Neutrophil (primary cell): Measurements from ENCODE around the gene LEKR1.

ENCODE experiments used
- H3K27ac ChIP-seq: fragments of 200-600 bp; sonication (generic); 2 replicates; pipeline ENCODE4 v1.5.1; 2016; ENCODE audit warnings: mild to moderate bottlenecking, moderate library complexity
- H3K27me3 ChIP-seq: fragments of 200-600 bp; sonication (generic); 2 replicates; pipeline ENCODE4 v1.6.0; 2016; ENCODE audit warnings: mild to moderate bottlenecking
- H3K36me3 ChIP-seq: fragments of 200-600 bp; sonication (generic); 2 replicates; pipeline ENCODE4 v1.5.1; 2017
- H3K4me1 ChIP-seq, 2 experiments: fragments of 200-600 bp in 1 of 2; sonication (generic) in 1 of 2; 1 replicate in 1 of 2; 2 replicates in 1 of 2; pipeline versions ENCODE4 v1.5.1 to v1.6.1; 2013 to 2016; ENCODE audit warnings: low read depth in 1 of 2, low read length in 1 of 2, mild to moderate bottlenecking in 1 of 2, moderate library complexity in 1 of 2; ENCODE audit not compliant: control insufficient read depth in 1 of 2, insufficient read depth in 1 of 2
- H3K4me3 ChIP-seq, 2 experiments: fragments of 200-600 bp in 1 of 2; sonication (generic) in 1 of 2; 1 replicate in 1 of 2; 2 replicates in 1 of 2; pipeline ENCODE4 v1.5.1; 2013 to 2016; ENCODE audit warnings: low read depth in 1 of 2, low read length in 1 of 2, mild to moderate bottlenecking in 1 of 2, moderate library complexity in 1 of 2
- H3K9me3 ChIP-seq: fragments of 200-600 bp; sonication (generic); 2 replicates; pipeline ENCODE4 v1.5.1; 2016
- CTCF ChIP-seq: fragments of 200-600 bp; sonication (generic); IDR thresholded peaks from 2 replicates; pipeline ENCODE4 v1.5.1; 2016; ENCODE audit warnings: antibody characterized with exemption

Gene LEKR1

GRCh38 chr3:157001221-157001957, 175.2 kb downstream of the LEKR1 start:
- no peak overlapping the region for H3K4me3 ChIP-seq
- no peaks in the 10 kb centered on the region for H3K36me3 ChIP-seq
- no peaks in the 10 kb centered on the region for H3K9me3 ChIP-seq
- TF ChIP-seq CTCF: no peak
- no peaks in the 10 kb centered on the region for H3K4me1 ChIP-seq
- no peaks in the 10 kb centered on the region for H3K27me3 ChIP-seq
- H3K27ac ChIP-seq: no peak overlapping the region

GRCh38 chr3:157021679-157022078, 195.5 kb downstream of the LEKR1 start:
- Histone ChIP-seq H3K4me1 (no peaks in the 10 kb centered on the region), H3K27me3 (no peaks in the 10 kb centered on the region), H3K4me3 (no peak overlapping the region), H3K27ac (no peak overlapping the region), H3K9me3 (no peaks in the 10 kb centered on the region), H3K36me3 (no peaks in the 10 kb centered on the region)
- TF ChIP-seq CTCF: no peak

GRCh38 chr3:157023226-157023625, 197.1 kb downstream of the LEKR1 start:
- Histone ChIP-seq H3K4me1 (no peaks in the 10 kb centered on the region), H3K36me3 (no peaks in the 10 kb centered on the region), H3K4me3 (no peak overlapping the region), H3K27ac (no peak overlapping the region), H3K27me3 (peaks cover 10% of the 10 kb centered on the region), H3K9me3 (no peaks in the 10 kb centered on the region)
- no peak for TF ChIP-seq CTCF

GRCh38 chr3:157026091-157026490, 199.9 kb downstream of the LEKR1 start:
- H3K36me3 ChIP-seq: no peaks in the 10 kb centered on the region
- peaks cover 13% of the 10 kb centered on the region for H3K27me3 ChIP-seq
- TF ChIP-seq CTCF: no peak

GRCh38 chr3:157027861-157028745, 201.9 kb downstream of the LEKR1 start:
- Histone ChIP-seq H3K4me3 (no peak overlapping the region), H3K27ac (no peak overlapping the region), H3K36me3 (no peaks in the 10 kb centered on the region), H3K27me3 (peaks cover 13% of the 10 kb centered on the region), H3K4me1 (no peaks in the 10 kb centered on the region), H3K9me3 (no peaks in the 10 kb centered on the region)
- no peak for TF ChIP-seq CTCF

More at GRCh38 chr3:157026091-157026490, 199.9 kb downstream of the LEKR1 start:
- Histone ChIP-seq H3K4me3 (no peak overlapping the region), H3K4me1 (no peaks in the 10 kb centered on the region), H3K9me3 (no peaks in the 10 kb centered on the region), H3K27ac (no peak overlapping the region)
